ENCODE results near the gene ZKSCAN3. TPM values are rescaled to one million over a fixed set of nuclear protein-coding genes. Genes with fewer than 3 reads are reported as not detected.
"Not testable (repeated sequence)": the region's sequence is repeated elsewhere in the genome, so short reads cannot be mapped to it uniquely, and the experiment has no call there.

ZKSCAN3 gene
- 1 to 10 TPM; 7.0 to 7.6 TPM for total RNA-seq

GRCh38 chr6:28349892-28350737 is at the start of gene ZKSCAN3:
TSS of gene ZKSCAN3 (plus strand) at chr6:28349947. CDS start at chr6:28359587, 9,640 bp downstream.
- Mint-ChIP-seq H3K27ac (peak within 1 kb of the TSS; percentile 99), H3K27me3 (peaks cover 13% of the 10 kb centered on the region), H3K4me1 (peaks cover 22% of the 10 kb centered on the region), H3K4me3 (peak within 1 kb of the TSS; percentile 100), H3K9me3 (no peaks in the 10 kb centered on the region), H3K36me3 (peaks cover 21% of the 10 kb centered on the region)
- POLR2A ChIA-PET, result interaction anchor here (0.6 to 2.1 kb wide), 8 partner anchors 14 to 245 kb away, joined by 3 to 15 read pairs (median 3); partner anchors contain the start of genes ZKSCAN8, ZSCAN26 and ZSCAN31
- ATAC-seq (ENCODE audit: low read depth) (peak; percentile 99), DNase-seq (peak; percentile 85)

GRCh38 chr6:28303570-28303969 is 46.2 kb upstream of the ZKSCAN3 start:
- H3K27me3 Mint-ChIP-seq, result peaks cover 3% of the 10 kb centered on the region
- H3K9me3 Mint-ChIP-seq, result peaks cover 17% of the 10 kb centered on the region
- peak overlapping the region; percentile 8 for H3K4me3 Mint-ChIP-seq
- POLR2A ChIA-PET, result no interaction called here
- peak overlapping the region; percentile 3 for H3K27ac Mint-ChIP-seq
- DNase-seq (no peak), ATAC-seq (ENCODE audit: low read depth) (no peak)
- H3K4me1 Mint-ChIP-seq, result peaks cover 8% of the 10 kb centered on the region
- peaks cover 25% of the 10 kb centered on the region for H3K36me3 Mint-ChIP-seq

- H3K4me1 Mint-ChIP-seq; H3K27me3 Mint-ChIP-seq; DNase-seq; H3K4me3 Mint-ChIP-seq; H3K27ac Mint-ChIP-seq; POLR2A ChIA-PET; ATAC-seq (ENCODE audit: low read depth): not testable (repeated sequence)
- peaks cover 12% of the 10 kb centered on the region for H3K36me3 Mint-ChIP-seq
- peaks cover 19% of the 10 kb centered on the region for H3K9me3 Mint-ChIP-seq
Measured at GRCh38 chr6:28306363-28306762, 43.4 kb upstream of the ZKSCAN3 start.

- no peak overlapping the region for H3K27ac Mint-ChIP-seq
- H3K36me3 Mint-ChIP-seq, result peaks cover 3% of the 10 kb centered on the region
- H3K4me3 Mint-ChIP-seq, result no peak overlapping the region
- no peaks in the 10 kb centered on the region for H3K4me1 Mint-ChIP-seq
- H3K27me3 Mint-ChIP-seq, result peaks cover 7% of the 10 kb centered on the region
- H3K9me3 Mint-ChIP-seq, result peaks cover 14% of the 10 kb centered on the region
- ATAC-seq (ENCODE audit: low read depth) (no peak), DNase-seq (no peak)
- POLR2A ChIA-PET, result no interaction called here
Measured at GRCh38 chr6:28311139-28311823, 38.5 kb upstream of the ZKSCAN3 start.

- no peak for DNase-seq
- Mint-ChIP-seq H3K27me3 (peaks cover 9% of the 10 kb centered on the region), H3K4me3 (no peak overlapping the region), H3K4me1 (no peaks in the 10 kb centered on the region), H3K9me3 (peaks cover 8% of the 10 kb centered on the region), H3K36me3 (no peaks in the 10 kb centered on the region), H3K27ac (no peak overlapping the region)
- ATAC-seq (ENCODE audit: low read depth), result no peak
- POLR2A ChIA-PET, result no interaction called here
Measured at GRCh38 chr6:28312939-28313338, 36.8 kb upstream of the ZKSCAN3 start.

- no peaks in the 10 kb centered on the region for H3K36me3 Mint-ChIP-seq
- peaks cover 3% of the 10 kb centered on the region for H3K27me3 Mint-ChIP-seq
- H3K4me1 Mint-ChIP-seq, result no peaks in the 10 kb centered on the region
- H3K27ac Mint-ChIP-seq, result no peak overlapping the region
- H3K4me3 Mint-ChIP-seq, result no peak overlapping the region
- peaks cover 1% of the 10 kb centered on the region for H3K9me3 Mint-ChIP-seq
- DNase-seq, result no peak
- no peak for ATAC-seq (ENCODE audit: low read depth)
- POLR2A ChIA-PET, result no interaction called here
Measured at GRCh38 chr6:28315628-28316027, 34.1 kb upstream of the ZKSCAN3 start.

- ATAC-seq (ENCODE audit: low read depth); DNase-seq; H3K27me3 Mint-ChIP-seq; H3K36me3 Mint-ChIP-seq; H3K9me3 Mint-ChIP-seq; POLR2A ChIA-PET; H3K4me3 Mint-ChIP-seq; H3K4me1 Mint-ChIP-seq; H3K27ac Mint-ChIP-seq: not testable (repeated sequence)
Measured at GRCh38 chr6:28317866-28318265, 31.9 kb upstream of the ZKSCAN3 start.

- DNase-seq (no peak), ATAC-seq (ENCODE audit: low read depth) (no peak)
- Mint-ChIP-seq H3K4me1 (no peaks in the 10 kb centered on the region), H3K27ac (no peak overlapping the region), H3K36me3 (peaks cover 19% of the 10 kb centered on the region), H3K9me3 (peaks cover 29% of the 10 kb centered on the region), H3K4me3 (no peak overlapping the region), H3K27me3 (peaks cover 2% of the 10 kb centered on the region)
- POLR2A ChIA-PET, result no interaction called here
Measured at GRCh38 chr6:28322661-28323060, 27.1 kb upstream of the ZKSCAN3 start.

GRCh38 chr6:28323813-28324424 is 25.8 kb upstream of the ZKSCAN3 start:
- no peak overlapping the region for H3K4me3 Mint-ChIP-seq
- peaks cover 2% of the 10 kb centered on the region for H3K27me3 Mint-ChIP-seq
- POLR2A ChIA-PET, result no interaction called here
- H3K36me3 Mint-ChIP-seq, result peaks cover 21% of the 10 kb centered on the region
- no peaks in the 10 kb centered on the region for H3K4me1 Mint-ChIP-seq
- H3K9me3 Mint-ChIP-seq, result peaks cover 32% of the 10 kb centered on the region
- no peak overlapping the region for H3K27ac Mint-ChIP-seq
- DNase-seq, result no peak
- no peak for ATAC-seq (ENCODE audit: low read depth)

- H3K4me1 Mint-ChIP-seq, result no peaks in the 10 kb centered on the region
- ATAC-seq (ENCODE audit: low read depth), result no peak
- H3K9me3 Mint-ChIP-seq, result peaks cover 33% of the 10 kb centered on the region
- no peak overlapping the region for H3K27ac Mint-ChIP-seq
- DNase-seq, result no peak
- H3K4me3 Mint-ChIP-seq, result no peak overlapping the region
- no peaks in the 10 kb centered on the region for H3K27me3 Mint-ChIP-seq
- peaks cover 25% of the 10 kb centered on the region for H3K36me3 Mint-ChIP-seq
- POLR2A ChIA-PET, result no interaction called here
Measured at GRCh38 chr6:28326371-28326948, 23.3 kb upstream of the ZKSCAN3 start.

GRCh38 chr6:28330041-28330440 is 19.7 kb upstream of the ZKSCAN3 start:
- Mint-ChIP-seq H3K9me3 (peaks cover 22% of the 10 kb centered on the region), H3K36me3 (peaks cover 22% of the 10 kb centered on the region), H3K27me3 (no peaks in the 10 kb centered on the region), H3K4me1 (peaks cover 6% of the 10 kb centered on the region), H3K27ac (no peak overlapping the region), H3K4me3 (no peak overlapping the region)
- ATAC-seq (ENCODE audit: low read depth), result no peak
- DNase-seq, result no peak
- POLR2A ChIA-PET, result no interaction called here

GRCh38 chr6:28333047-28333446 is 16.7 kb upstream of the ZKSCAN3 start:
- no peak overlapping the region for H3K4me3 Mint-ChIP-seq
- H3K27me3 Mint-ChIP-seq, result no peaks in the 10 kb centered on the region
- ATAC-seq (ENCODE audit: low read depth) (no peak), DNase-seq (no peak)
- peaks cover 7% of the 10 kb centered on the region for H3K36me3 Mint-ChIP-seq
- H3K27ac Mint-ChIP-seq, result no peak overlapping the region
- POLR2A ChIA-PET, result no interaction called here
- H3K9me3 Mint-ChIP-seq, result peaks cover 9% of the 10 kb centered on the region
- H3K4me1 Mint-ChIP-seq, result peaks cover 6% of the 10 kb centered on the region

GRCh38 chr6:28333599-28334018 is 16.1 kb upstream of the ZKSCAN3 start:
- Mint-ChIP-seq H3K27me3 (no peaks in the 10 kb centered on the region), H3K36me3 (peaks cover 7% of the 10 kb centered on the region)

More at GRCh38 chr6:28333599-28334018, 16.1 kb upstream of the ZKSCAN3 start:
- H3K27ac Mint-ChIP-seq, result no peak overlapping the region
- DNase-seq, result no peak
- POLR2A ChIA-PET, result no interaction called here
- H3K4me3 Mint-ChIP-seq, result no peak overlapping the region
- no peak for ATAC-seq (ENCODE audit: low read depth)
- peaks cover 9% of the 10 kb centered on the region for H3K9me3 Mint-ChIP-seq
- peaks cover 6% of the 10 kb centered on the region for H3K4me1 Mint-ChIP-seq

All from activated naive CD8-positive, alpha-beta T cell treated with anti-CD3 and anti-CD28 coated beads, Interleukin-2, amount 10 ng/mL, durations not matched to agents 7 days and 5 days (primary cell).